Right kidney (tissue), 1 donor: ENCODE data around the gene NEXN.
A peak's percentile ranks its signal among the peaks of the same experiment; 100 is the strongest.
"Not testable (repeated sequence)": the region's sequence is repeated elsewhere in the genome, so short reads cannot be mapped to it uniquely, and the experiment has no call there.

Source experiments
- DNase-seq: peaks from one replicate; pipeline ENCODE4 v3.0.0-alpha.2; 2016

NEXN gene

GRCh38 chr1:77961392-77961791 lies 73.0 kb downstream of the NEXN start:
- no peak for DNase-seq

DNA sequence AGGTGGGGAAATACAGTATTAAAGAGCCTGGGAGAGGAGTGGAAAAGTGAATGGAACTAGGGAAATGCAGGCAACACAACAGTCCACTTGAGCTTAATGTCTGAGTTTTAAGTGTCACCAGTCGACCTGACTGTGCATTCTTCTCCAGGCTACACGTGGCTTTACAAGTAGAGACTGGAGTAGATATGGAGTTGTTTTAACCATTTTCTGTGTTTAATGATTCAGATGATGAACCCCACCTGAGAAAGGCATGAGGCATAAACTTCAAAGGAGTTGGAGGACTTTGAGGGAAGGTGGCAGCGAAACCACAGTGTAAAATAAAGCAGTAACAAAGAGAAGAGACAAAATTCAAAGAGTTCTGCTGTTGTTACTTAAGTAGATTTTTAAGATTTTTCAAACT lies 77.9 kb downstream of the NEXN start:
- DNase-seq: no peak

DNA sequence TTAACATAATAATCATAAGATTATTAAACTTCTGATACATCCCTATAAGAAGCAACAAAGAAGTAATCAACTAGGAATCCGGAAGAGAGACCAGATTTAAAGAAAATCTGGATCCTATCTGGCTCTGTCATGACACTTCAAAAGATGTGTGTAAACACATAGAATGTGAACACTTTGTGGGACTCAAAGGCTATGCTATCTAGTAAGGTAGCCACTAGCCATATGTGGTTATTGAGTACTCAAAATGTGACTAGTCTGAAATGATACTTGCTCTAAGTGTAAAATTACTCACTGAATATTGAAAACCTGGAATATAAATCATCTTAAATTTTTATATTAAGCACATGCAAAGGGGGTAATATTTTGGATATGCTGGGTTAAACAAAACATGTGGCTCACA lies 81.8 kb downstream of the NEXN start:
- DNase-seq: no peak

DNA sequence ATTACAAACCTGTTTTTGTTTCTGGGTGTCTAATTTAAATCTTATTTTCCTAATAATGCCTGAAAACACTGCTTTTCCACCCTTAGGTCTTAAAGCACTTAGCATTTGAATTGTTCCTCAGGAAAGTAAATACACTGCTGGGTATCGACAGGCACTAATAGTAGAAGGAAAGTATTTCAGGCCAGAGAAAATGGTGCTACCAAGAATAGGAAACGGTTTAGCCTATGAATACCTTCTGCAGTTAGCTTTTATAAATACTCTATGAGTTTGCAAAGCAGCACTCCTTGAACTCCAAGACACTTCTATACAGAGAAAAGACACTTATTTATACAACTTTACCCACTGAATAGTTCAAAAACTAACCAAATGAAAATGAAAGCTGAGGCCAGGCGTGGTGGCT lies 83.7 kb downstream of the NEXN start:
- DNase-seq: no peak

DNA sequence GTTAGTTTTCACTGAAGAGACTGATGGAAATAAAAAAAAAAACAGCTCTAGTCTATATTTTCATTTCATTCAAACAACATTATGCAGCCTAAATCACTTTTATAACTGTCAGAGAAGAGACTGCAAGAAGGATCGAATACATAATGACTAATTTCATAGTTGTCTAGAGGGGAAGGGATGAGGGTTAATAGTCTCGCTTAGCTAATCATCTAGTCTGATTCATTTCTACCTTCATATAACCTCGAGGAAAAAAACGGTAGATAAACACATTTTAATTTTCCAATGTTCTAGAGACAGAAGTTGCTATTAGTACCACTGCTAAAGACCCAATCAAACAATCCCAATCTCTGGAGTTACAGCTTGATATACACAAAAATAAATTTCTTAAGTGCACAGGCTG lies 87.0 kb downstream of the NEXN start:
- DNase-seq: no peak

- no peak for DNase-seq
Measured at GRCh38 chr1:77975907-77976306, 87.5 kb downstream of the NEXN start.

DNA sequence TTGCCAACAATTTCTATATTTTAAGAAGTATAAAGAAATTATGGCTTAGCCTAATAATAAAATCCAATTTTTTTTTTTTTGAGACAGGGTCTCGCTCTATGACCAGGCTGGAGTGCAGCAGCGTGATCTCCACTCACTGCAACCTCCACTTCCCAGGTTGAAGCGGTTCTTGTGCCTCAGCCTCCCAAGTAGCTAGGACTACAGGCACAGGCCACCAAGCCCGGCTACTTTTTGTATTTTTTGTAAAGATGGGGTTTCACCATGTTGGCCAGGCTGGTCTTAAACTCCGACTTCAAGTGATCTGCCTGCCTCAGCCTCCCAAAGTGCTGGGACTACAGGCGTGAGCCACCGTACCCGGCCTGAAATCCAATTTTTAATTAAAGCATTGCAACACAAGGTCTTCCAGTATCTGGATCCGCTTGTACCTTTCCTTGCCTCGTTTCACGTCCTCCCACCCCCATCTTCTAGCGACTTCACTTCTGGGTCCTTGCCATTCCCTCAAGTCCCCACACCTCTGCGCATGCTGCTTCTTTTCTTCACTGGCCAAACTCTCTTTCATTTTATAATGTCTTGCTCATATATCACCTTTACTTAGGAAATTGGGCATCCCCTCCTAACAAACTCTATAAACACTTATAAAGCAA lies 88.1 kb downstream of the NEXN start:
- no peak for DNase-seq

GRCh38 chr1:77977989-77978292 lies 89.5 kb downstream of the NEXN start:
- no peak for DNase-seq

DNA sequence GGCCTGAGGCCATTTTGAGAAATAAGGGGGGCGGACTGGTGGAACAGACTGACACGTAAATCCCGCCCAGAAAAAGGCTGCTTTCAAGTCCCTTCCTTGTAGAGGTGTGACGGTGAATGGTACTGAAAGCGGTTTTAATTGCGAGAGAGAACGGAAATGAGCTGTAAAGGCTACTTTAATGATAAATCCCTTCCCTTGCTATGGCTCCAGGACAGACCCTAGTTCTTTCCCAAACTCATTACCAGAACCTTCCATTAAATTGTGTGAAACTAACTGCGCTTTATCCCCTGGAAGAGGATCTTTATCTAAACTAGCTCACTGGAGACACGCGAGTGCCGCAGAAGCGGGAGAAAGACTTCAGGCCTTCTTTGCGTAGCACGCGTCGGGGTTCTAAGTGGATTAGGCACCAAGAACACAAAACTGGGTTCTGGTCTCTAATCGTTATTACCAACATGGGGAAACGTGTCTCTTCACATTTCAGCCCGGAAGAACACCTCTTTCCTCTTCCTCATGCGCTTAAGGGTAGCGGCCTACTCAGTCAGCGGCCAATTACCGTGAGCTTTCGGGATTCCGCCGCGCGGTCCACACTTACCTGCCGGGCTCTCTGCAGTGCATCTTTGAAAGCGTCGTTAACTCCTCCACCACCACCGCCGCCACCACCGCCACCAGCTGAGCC lies 90.0 kb downstream of the NEXN start:
- peak; percentile 89 for DNase-seq

- DNase-seq: peak; percentile 97
Measured at GRCh38 chr1:77978969-77979876, 90.8 kb downstream of the NEXN start, which contains the start of gene FUBP1. Gene FUBP1, minus strand, starts transcription at chr1:77979072. Its CDS starts 68 bp downstream, at chr1:77979004.

DNA sequence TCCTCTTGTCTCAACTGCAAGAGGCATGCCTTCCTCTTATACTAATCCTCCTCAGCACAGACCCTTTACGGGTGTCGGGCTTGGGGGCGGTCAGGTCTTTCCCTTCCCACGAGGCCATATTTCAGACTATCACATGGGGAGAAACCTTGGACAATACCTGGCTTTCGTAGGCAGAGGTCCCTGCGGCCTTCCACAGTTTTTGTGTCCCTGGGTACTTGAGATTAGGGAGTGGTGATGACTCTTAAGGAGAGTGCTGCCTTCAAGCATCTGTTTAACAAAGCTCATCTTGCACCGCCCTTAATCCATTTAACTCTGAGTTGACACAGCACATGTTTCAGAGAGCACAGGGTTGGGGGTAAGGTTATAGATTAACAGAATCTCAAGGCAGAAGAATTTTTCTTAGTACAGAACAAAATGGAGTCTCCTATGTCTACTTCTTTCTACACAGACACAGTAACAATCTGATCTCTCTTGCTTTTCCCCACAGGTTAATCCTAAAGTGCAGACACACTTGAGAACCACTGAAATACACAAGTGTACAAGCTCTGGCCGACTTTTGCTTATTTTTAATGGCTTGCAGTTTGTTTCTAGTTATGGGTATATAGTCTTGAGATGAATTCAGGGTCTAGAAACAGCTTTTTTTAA lies 95.0 kb downstream of the NEXN start:
- DNase-seq: not testable (repeated sequence)

GRCh38 chr1:77983997-77984355 lies 95.6 kb downstream of the NEXN start:
- DNase-seq: no peak

GRCh38 chr1:77984629-77985028 lies 96.2 kb downstream of the NEXN start:
- no peak for DNase-seq

- DNase-seq: no peak
Measured at GRCh38 chr1:77986810-77987209, 98.4 kb downstream of the NEXN start.

GRCh38 chr1:77987919-77988318 lies 99.5 kb downstream of the NEXN start:
- no peak for DNase-seq

DNA sequence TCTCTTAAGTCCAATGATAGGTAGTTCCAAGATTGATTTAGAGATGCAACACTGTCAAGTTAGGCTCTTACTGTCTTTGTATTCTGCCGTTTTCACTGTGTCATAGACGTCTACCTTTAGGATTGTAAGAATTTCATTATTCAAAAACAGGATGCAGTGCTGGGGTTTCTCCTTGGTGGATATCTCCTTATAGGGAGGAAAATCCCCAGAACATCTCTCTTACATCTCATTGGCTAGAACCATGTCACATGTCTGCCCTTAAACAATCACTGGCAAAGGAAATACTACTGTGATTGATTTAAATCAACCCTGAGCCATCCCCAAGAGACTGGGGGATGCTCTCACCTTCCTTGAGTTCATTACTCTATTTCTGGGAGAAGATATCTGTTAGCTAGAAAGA lies 101.3 kb downstream of the NEXN start:
- DNase-seq: no peak

DNA sequence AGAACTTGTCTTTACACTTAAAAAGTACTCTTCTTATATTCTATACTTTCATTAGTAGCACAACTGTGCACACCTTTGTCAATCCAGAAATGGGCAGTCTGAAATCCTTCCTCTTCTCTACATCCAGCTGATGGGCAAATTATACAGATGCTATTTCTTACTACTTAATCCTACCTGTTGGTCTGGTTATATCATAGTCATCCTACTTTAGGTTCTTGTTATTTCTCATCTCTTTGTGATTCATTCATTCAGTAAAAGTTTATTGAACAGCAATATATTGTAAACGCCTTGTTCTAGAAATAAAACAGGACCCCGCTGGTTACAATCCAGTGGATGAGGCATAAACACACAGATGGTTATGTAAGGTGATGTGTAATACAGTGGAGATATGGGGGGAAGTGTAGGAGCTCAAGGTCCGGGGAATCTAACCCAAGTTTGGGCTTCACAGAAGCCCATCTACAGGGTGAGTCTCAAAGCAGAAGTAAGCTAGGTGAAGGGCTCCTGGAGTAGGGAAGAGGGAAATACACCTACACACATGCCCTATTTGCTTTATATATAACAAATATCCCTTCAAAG lies 102.3 kb downstream of the NEXN start:
- DNase-seq: no peak

GRCh38 chr1:77991638-77992037 lies 103.2 kb downstream of the NEXN start:
- DNase-seq: no peak
